ENCODE data around the gene CTNNA3.

Gene CTNNA3

GRCh38 chr10:66167816-66168215 is 1528.2 kb downstream of the CTNNA3 start:
- Histone ChIP-seq H3K4me1 (no peaks in the 10 kb centered on the region), H3K27ac (no peak overlapping the region), H3K9ac (no peak overlapping the region), H4K20me1 (no peaks in the 10 kb centered on the region), H3K27me3 (no peaks in the 10 kb centered on the region), H3K9me3 (no peaks in the 10 kb centered on the region), H3K4me3 (no peak overlapping the region), H3K36me3 (no peaks in the 10 kb centered on the region), H3K4me2 (no peak overlapping the region)
- no peak for TF ChIP-seq Cebpa-rat (IDR thresholded peaks at IDR 0.05)

GRCh38 chr10:66162560-66163143 is 1533.3 kb downstream of the CTNNA3 start:
- Histone ChIP-seq H3K4me1 (no peaks in the 10 kb centered on the region), H3K27me3 (no peaks in the 10 kb centered on the region), H3K9ac (no peak overlapping the region), H3K27ac (no peak overlapping the region), H4K20me1 (no peaks in the 10 kb centered on the region), H3K9me3 (no peaks in the 10 kb centered on the region), H3K36me3 (no peaks in the 10 kb centered on the region), H3K4me3 (no peak overlapping the region), H3K4me2 (no peak overlapping the region)
- TF ChIP-seq Cebpa-rat (IDR thresholded peaks at IDR 0.05): no peak

GRCh38 chr10:66151346-66151745 is 1544.6 kb downstream of the CTNNA3 start:
- H4K20me1 ChIP-seq: no peaks in the 10 kb centered on the region
- no peaks in the 10 kb centered on the region for H3K9me3 ChIP-seq
- no peak overlapping the region for H3K4me3 ChIP-seq
- no peaks in the 10 kb centered on the region for H3K4me1 ChIP-seq
- no peak overlapping the region for H3K27ac ChIP-seq
- H3K4me2 ChIP-seq: no peak overlapping the region
- H3K36me3 ChIP-seq: no peaks in the 10 kb centered on the region
- H3K9ac ChIP-seq: no peak overlapping the region
- no peak for TF ChIP-seq Cebpa-rat (IDR thresholded peaks at IDR 0.05)
- no peaks in the 10 kb centered on the region for H3K27me3 ChIP-seq

GRCh38 chr10:66148312-66148711 is 1547.7 kb downstream of the CTNNA3 start:
- Histone ChIP-seq H3K9me3 (no peaks in the 10 kb centered on the region), H3K4me3 (no peak overlapping the region), H3K4me2 (no peak overlapping the region), H4K20me1 (no peaks in the 10 kb centered on the region), H3K4me1 (no peaks in the 10 kb centered on the region), H3K27ac (no peak overlapping the region), H3K9ac (no peak overlapping the region), H3K36me3 (no peaks in the 10 kb centered on the region), H3K27me3 (no peaks in the 10 kb centered on the region)
- no peak for TF ChIP-seq Cebpa-rat (IDR thresholded peaks at IDR 0.05)

GRCh38 chr10:66144016-66144415 is 1552.0 kb downstream of the CTNNA3 start:
- H4K20me1 ChIP-seq: no peaks in the 10 kb centered on the region
- H3K36me3 ChIP-seq: no peaks in the 10 kb centered on the region
- H3K4me2 ChIP-seq: no peak overlapping the region
- H3K9me3 ChIP-seq: no peaks in the 10 kb centered on the region
- H3K27ac ChIP-seq: no peak overlapping the region
- H3K4me1 ChIP-seq: no peaks in the 10 kb centered on the region
- no peak overlapping the region for H3K9ac ChIP-seq
- H3K27me3 ChIP-seq: no peaks in the 10 kb centered on the region
- H3K4me3 ChIP-seq: no peak overlapping the region
- TF ChIP-seq Cebpa-rat (IDR thresholded peaks at IDR 0.05): no peak

GRCh38 chr10:66102756-66103155 is 1593.2 kb downstream of the CTNNA3 start:
- H3K9me3 ChIP-seq: no peaks in the 10 kb centered on the region
- H3K9ac ChIP-seq: no peak overlapping the region
- no peaks in the 10 kb centered on the region for H3K27me3 ChIP-seq
- no peak overlapping the region for H3K4me2 ChIP-seq
- H3K4me3 ChIP-seq: no peak overlapping the region
- H3K4me1 ChIP-seq: no peaks in the 10 kb centered on the region
- no peak for TF ChIP-seq Cebpa-rat (IDR thresholded peaks at IDR 0.05)
- no peaks in the 10 kb centered on the region for H4K20me1 ChIP-seq
- no peak overlapping the region for H3K27ac ChIP-seq
- H3K36me3 ChIP-seq: no peaks in the 10 kb centered on the region

GRCh38 chr10:66098595-66099480 is 1597.2 kb downstream of the CTNNA3 start:
- H3K4me1 ChIP-seq: peaks cover 20% of the 10 kb centered on the region
- TF ChIP-seq Cebpa-rat (IDR thresholded peaks at IDR 0.05): no peak
- H3K27me3 ChIP-seq: no peaks in the 10 kb centered on the region
- no peak overlapping the region for H3K27ac ChIP-seq
- H3K9me3 ChIP-seq: no peaks in the 10 kb centered on the region
- no peaks in the 10 kb centered on the region for H4K20me1 ChIP-seq
- H3K4me2 ChIP-seq: no peak overlapping the region
- H3K36me3 ChIP-seq: no peaks in the 10 kb centered on the region
- H3K9ac ChIP-seq: no peak overlapping the region
- no peak overlapping the region for H3K4me3 ChIP-seq

- Histone ChIP-seq H3K9me3 (no peaks in the 10 kb centered on the region), H3K27me3 (no peaks in the 10 kb centered on the region), H3K36me3 (no peaks in the 10 kb centered on the region), H3K27ac (no peak overlapping the region), H3K9ac (no peak overlapping the region), H3K4me3 (no peak overlapping the region), H3K4me1 (peaks cover 20% of the 10 kb centered on the region), H3K4me2 (peak overlapping the region; percentile 51), H4K20me1 (no peaks in the 10 kb centered on the region)
- TF ChIP-seq Cebpa-rat (IDR thresholded peaks at IDR 0.05): no peak
These were observed 1600.4 kb downstream of the CTNNA3 start for GRCh38 chr10:66095610-66096009.

- H4K20me1 ChIP-seq: no peaks in the 10 kb centered on the region
- no peak overlapping the region for H3K4me2 ChIP-seq
- TF ChIP-seq Cebpa-rat (IDR thresholded peaks at IDR 0.05): no peak
- no peaks in the 10 kb centered on the region for H3K4me1 ChIP-seq
- H3K27ac ChIP-seq: no peak overlapping the region
- no peaks in the 10 kb centered on the region for H3K27me3 ChIP-seq
- H3K4me3 ChIP-seq: no peak overlapping the region
- H3K9ac ChIP-seq: no peak overlapping the region
- no peaks in the 10 kb centered on the region for H3K9me3 ChIP-seq
- no peaks in the 10 kb centered on the region for H3K36me3 ChIP-seq
These were observed 1610.1 kb downstream of the CTNNA3 start for GRCh38 chr10:66085906-66086305.

- Histone ChIP-seq H3K4me3 (no peak overlapping the region), H4K20me1 (no peaks in the 10 kb centered on the region), H3K36me3 (no peaks in the 10 kb centered on the region), H3K9me3 (no peaks in the 10 kb centered on the region), H3K27me3 (no peaks in the 10 kb centered on the region), H3K4me1 (no peaks in the 10 kb centered on the region), H3K4me2 (no peak overlapping the region), H3K9ac (no peak overlapping the region), H3K27ac (no peak overlapping the region)
- no peak for TF ChIP-seq Cebpa-rat (IDR thresholded peaks at IDR 0.05)
These were observed 1624.1 kb downstream of the CTNNA3 start for GRCh38 chr10:66071907-66072306.

Data from BLaER1 (cell line).